Fibroblast of lung (primary cell): Measurements from ENCODE around the gene NT5E. TPM values are rescaled to one million over a fixed set of nuclear protein-coding genes. Genes with fewer than 3 reads are reported as not detected.

ENCODE experiments used
- DNase-seq, 2 donors: peaks; one replicate each; pipeline versions ENCODE4 v3.0.0 to v3.0.0-alpha.2; 2010; ENCODE audit warnings: low read depth in 2 of 2
- H2AFZ ChIP-seq: 2 replicates; pipeline ENCODE4 v1.5.1; 2012; ENCODE audit warnings: low read length, control low read depth, inconsistent platforms
- H3K27ac ChIP-seq: 2 replicates; pipeline ENCODE4 v1.5.1; 2011; ENCODE audit warnings: low read length, control low read depth; ENCODE audit not compliant: insufficient read depth
- H3K27me3 ChIP-seq: 2 replicates; pipeline ENCODE4 v1.5.1; 2011; ENCODE audit warnings: mild to moderate bottlenecking, low read length; ENCODE audit not compliant: control insufficient read depth, insufficient read depth
- H3K36me3 ChIP-seq: 2 replicates; pipeline ENCODE4 v1.5.1; 2011; ENCODE audit warnings: low read length; ENCODE audit not compliant: control insufficient read depth, insufficient read depth
- H3K4me1 ChIP-seq: 2 replicates; pipeline ENCODE4 v1.5.1; 2011; ENCODE audit warnings: low read length; ENCODE audit not compliant: control insufficient read depth, insufficient read depth; ENCODE audit errors: extremely low read depth
- H3K4me2 ChIP-seq: 2 replicates; pipeline ENCODE4 v1.5.1; 2011; ENCODE audit warnings: low read length, control low read depth; ENCODE audit not compliant: insufficient read depth; ENCODE audit errors: extremely low read depth
- H3K4me3 ChIP-seq, 4 experiments: fragments of 200-600 bp in 1 of 4; sonication (generic) in 1 of 4; replicated peaks in 1 of 4; 2 replicates each; pipeline ENCODE4 v1.5.1; 2011 to 2016; ENCODE audit warnings: low read length in 4 of 4, low read depth in 3 of 4, mild to moderate bottlenecking in 3 of 4, control low read depth in 2 of 4, inconsistent platforms in 1 of 4, mixed read lengths in 1 of 4; ENCODE audit not compliant: insufficient read depth in 1 of 4; ENCODE audit errors: control extremely low read depth in 1 of 4
- H3K79me2 ChIP-seq: 2 replicates; pipeline ENCODE4 v1.5.1; 2012; ENCODE audit warnings: mild to moderate bottlenecking, low read length, inconsistent platforms; ENCODE audit not compliant: control insufficient read depth, insufficient read depth
- H3K9ac ChIP-seq: 2 replicates; pipeline ENCODE4 v1.5.1; 2011; ENCODE audit warnings: mild to moderate bottlenecking, low read length, control low read depth; ENCODE audit not compliant: insufficient read depth
- H3K9me3 ChIP-seq: 2 replicates; pipeline ENCODE4 v1.5.1; 2012; ENCODE audit warnings: low read depth, low read length; ENCODE audit not compliant: control insufficient read depth, insufficient read depth
- H4K20me1 ChIP-seq: 2 replicates; pipeline ENCODE4 v1.5.1; 2011; ENCODE audit warnings: low read length; ENCODE audit not compliant: control insufficient read depth, insufficient read depth; ENCODE audit errors: extremely low read depth
- EZH2 ChIP-seq: IDR thresholded peaks from 2 replicates; pipeline ENCODE4 v1.5.1; 2012; ENCODE audit warnings: low read length, control low read depth, mild to moderate bottlenecking; ENCODE audit errors: missing control alignments
- polyA plus RNA-seq, 2 donors: library from polyadenylated mRNA; depleted of rRNA in 1 of 2; stranded (reverse) in 1 of 2; unstranded in 1 of 2; fragments of >200 nt; gene quantifications; 2 replicates each; pipeline ENCODE4 v1.2.1, GENCODE V29; 2011 to 2012; ENCODE audit warnings: missing spikeins in 1 of 2
- total RNA-seq: library from RNA; depleted of rRNA; stranded (reverse); fragments of >200 nt; gene quantifications from 2 replicates; pipeline ENCODE4 v1.2.1, GENCODE V29; 2014
- TF ChIP-seq, protein P1 (sequence below), 2 donors: IDR thresholded peaks in 1 of 2; conservative IDR thresholded peaks in 1 of 2; 1 replicate in 1 of 2; 2 replicates in 1 of 2; pipeline ENCODE4 v1.5.1; 2011 to 2012; ENCODE audit warnings: low read length in 2 of 2, control low read depth in 1 of 2, inconsistent platforms in 1 of 2, low read depth in 1 of 2, mild to moderate bottlenecking in 1 of 2

The NT5E gene
- total and polyA plus RNA-seq, 2 donors (not counting 1 experiment from before 2014, with no cell fraction given), result 217 to 257 TPM

DNA sequence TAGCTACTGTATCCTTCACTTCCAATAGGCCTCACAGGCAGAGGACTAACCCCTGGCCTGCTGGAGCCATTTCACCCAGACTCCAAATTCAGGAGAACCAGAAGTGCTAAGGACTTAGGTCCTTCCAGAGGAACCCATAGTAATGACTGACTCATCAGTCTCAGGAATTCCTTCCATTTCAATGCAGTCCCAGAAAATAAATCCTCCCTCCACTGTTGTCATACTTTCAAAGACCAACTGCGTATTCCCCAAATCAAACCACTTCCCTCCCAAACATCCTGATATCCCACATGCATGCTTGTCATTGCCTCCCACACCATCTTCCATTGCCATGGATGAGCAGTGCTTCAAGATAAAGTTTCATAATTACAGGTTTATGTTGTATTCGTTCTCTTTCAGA lies 31.8 kb upstream of the NT5E start:
- Histone ChIP-seq H3K4me3 (no peak overlapping the region), H3K9ac (no peak overlapping the region), H4K20me1 (no peaks in the 10 kb centered on the region), H3K27ac (peak overlapping the region; percentile 12), H3K4me2 (peak overlapping the region; percentile 26), H3K36me3 (no peaks in the 10 kb centered on the region), H3K4me1 (peaks cover 29% of the 10 kb centered on the region), H3K9me3 (no peaks in the 10 kb centered on the region), H3K79me2 (no peaks in the 10 kb centered on the region), H3K27me3 (no peaks in the 10 kb centered on the region), H2AFZ (no peak overlapping the region)
- no peak for TF ChIP-seq EZH2
- TF ChIP-seq, protein P1, sequence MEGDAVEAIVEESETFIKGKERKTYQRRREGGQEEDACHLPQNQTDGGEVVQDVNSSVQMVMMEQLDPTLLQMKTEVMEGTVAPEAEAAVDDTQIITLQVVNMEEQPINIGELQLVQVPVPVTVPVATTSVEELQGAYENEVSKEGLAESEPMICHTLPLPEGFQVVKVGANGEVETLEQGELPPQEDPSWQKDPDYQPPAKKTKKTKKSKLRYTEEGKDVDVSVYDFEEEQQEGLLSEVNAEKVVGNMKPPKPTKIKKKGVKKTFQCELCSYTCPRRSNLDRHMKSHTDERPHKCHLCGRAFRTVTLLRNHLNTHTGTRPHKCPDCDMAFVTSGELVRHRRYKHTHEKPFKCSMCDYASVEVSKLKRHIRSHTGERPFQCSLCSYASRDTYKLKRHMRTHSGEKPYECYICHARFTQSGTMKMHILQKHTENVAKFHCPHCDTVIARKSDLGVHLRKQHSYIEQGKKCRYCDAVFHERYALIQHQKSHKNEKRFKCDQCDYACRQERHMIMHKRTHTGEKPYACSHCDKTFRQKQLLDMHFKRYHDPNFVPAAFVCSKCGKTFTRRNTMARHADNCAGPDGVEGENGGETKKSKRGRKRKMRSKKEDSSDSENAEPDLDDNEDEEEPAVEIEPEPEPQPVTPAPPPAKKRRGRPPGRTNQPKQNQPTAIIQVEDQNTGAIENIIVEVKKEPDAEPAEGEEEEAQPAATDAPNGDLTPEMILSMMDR (conservative IDR thresholded peaks at IDR 0.05 in 1 of 2, IDR thresholded peaks at IDR 0.05 in 1 of 2; ENCODE audit: low read depth in 1 of 2, low read length in 2 of 2), result no peak
- peak; percentile 58 to 93 for DNase-seq

DNA sequence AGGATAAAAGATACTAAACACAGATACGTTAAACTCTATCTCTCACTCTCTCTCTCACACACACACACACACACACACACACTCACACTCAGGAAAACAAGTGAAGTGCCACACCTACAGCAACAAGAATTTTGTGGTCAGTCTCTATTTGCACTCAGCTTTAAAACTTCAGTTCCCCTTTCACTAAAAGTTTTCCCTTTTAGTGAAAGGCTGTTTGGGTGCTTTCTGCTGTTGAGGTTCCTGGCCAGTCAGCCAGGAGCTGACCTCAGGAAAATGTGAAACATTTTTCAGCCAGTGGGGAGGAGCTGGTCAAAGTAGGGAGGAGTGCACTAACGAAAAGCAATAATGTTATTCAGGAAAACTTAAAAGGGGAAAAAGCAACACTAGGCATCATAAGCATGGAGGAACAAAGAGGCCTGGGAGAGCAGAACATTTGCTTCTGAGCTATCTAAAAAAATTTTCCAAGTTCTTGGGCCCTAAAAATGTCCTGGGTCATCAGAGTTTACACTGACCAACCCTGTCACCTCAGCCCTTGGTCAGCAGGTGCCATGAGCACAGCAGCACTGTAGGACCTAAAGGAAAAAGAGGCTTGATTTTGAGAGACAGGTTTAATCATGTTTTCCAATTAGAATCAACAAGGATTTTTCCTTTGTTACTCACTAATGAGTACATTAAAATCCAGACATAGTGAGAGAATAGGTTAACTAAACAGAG lies 30.7 kb upstream of the NT5E start:
- Histone ChIP-seq H2AFZ (no peak overlapping the region), H3K9ac (no peak overlapping the region), H3K4me2 (no peak overlapping the region), H3K27me3 (no peaks in the 10 kb centered on the region), H3K79me2 (no peaks in the 10 kb centered on the region), H3K4me1 (peaks cover 26% of the 10 kb centered on the region), H3K27ac (no peak overlapping the region), H4K20me1 (no peaks in the 10 kb centered on the region), H3K9me3 (no peaks in the 10 kb centered on the region), H3K4me3 (no peak overlapping the region), H3K36me3 (no peaks in the 10 kb centered on the region)
- TF ChIP-seq EZH2, result no peak
- TF ChIP-seq, protein P1 (conservative IDR thresholded peaks at IDR 0.05 in 1 of 2, IDR thresholded peaks at IDR 0.05 in 1 of 2; ENCODE audit: low read depth in 1 of 2, low read length in 2 of 2), result no peak
- peak in 1 of 2 donors; percentile 60 for DNase-seq

DNA sequence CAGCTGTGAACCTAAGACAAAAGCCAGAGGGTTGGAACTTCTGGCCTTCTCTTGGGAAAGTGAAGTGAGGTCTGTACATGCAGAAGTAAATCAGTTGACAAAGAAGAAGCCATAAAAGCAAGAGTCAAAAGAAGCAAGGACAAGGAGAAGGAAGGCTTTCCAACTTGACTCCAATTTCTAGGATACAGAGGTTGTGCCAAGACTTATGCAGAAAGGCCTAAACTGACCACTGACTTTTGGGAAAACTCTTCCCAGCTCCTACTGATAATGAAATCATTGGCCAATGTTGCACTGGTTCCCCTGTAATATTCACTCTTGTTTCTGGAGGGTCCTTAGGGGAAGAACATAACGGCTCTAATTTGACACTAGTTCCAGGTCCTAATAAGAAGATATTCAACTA lies 29.3 kb upstream of the NT5E start:
- no peaks in the 10 kb centered on the region for H3K9me3 ChIP-seq
- no peak overlapping the region for H3K4me3 ChIP-seq
- no peaks in the 10 kb centered on the region for H3K27me3 ChIP-seq
- H3K4me2 ChIP-seq, result no peak overlapping the region
- no peaks in the 10 kb centered on the region for H4K20me1 ChIP-seq
- H3K4me1 ChIP-seq, result peaks cover 26% of the 10 kb centered on the region
- H3K9ac ChIP-seq, result no peak overlapping the region
- H3K36me3 ChIP-seq, result no peaks in the 10 kb centered on the region
- TF ChIP-seq, protein P1 (conservative IDR thresholded peaks at IDR 0.05 in 1 of 2, IDR thresholded peaks at IDR 0.05 in 1 of 2; ENCODE audit: low read depth in 1 of 2, low read length in 2 of 2), result no peak
- TF ChIP-seq EZH2, result no peak
- no peak overlapping the region for H3K27ac ChIP-seq
- H2AFZ ChIP-seq, result no peak overlapping the region
- H3K79me2 ChIP-seq, result no peaks in the 10 kb centered on the region
- no peak for DNase-seq
